GM19372 (cell line): Measurements from ENCODE around the gene ZNF212.

ENCODE experiments used
- ATAC-seq: cut with Tn5 transposase; IDR thresholded peaks from one replicate; pipeline ENCODE4 v1.9.1; 2021; ENCODE audit warnings: mild to moderate bottlenecking, low read depth, moderate library complexity; ENCODE audit not compliant: unreplicated experiment

Gene ZNF212

DNA sequence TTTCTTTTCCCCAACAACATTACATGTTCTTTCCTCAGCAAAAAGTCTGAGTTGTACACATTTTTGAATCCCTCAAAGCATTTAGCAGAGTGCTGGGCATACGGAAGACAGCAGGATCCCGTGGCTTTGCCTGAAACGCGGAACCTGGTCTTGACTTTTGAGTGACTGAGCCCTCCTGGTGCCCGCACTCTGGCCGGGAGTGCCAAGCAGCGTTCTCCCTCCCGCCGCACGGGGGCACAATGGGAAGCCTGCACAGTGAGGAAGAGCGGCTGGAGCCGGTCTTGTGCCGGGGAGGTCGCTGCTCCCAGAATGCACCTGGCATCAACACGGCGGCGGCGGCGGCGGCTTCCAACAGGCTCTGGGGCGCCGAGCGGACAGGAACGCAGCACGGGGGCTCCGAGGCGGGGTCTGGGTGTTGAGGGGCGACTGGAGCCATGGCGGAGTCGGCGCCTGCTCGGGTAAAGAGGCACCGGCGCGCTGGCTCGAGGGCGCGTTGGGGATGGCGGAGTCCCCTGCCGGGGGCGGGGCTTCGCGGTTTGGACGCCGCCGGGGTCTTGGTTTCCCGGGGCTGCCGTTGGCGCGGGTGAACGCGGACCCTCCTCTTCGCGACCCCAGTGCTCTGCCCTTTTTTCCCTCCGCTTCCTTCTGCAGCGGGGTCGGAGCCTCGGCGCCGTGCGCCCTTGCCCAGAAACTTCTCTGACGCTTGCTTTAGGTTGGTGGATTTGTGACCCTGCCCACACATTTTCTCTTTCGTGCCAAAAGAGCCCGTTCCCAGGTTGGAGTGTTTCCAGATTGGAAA is at the start of gene ZNF212:
TSS of gene ZNF212 (plus strand) at position 307 of the 799 bp plus-strand sequence. CDS start at position 435, 128 bp downstream.
- ATAC-seq, result peak; percentile 98

GRCh38 chr7:149191851-149192250 is 47.6 kb upstream of the ZNF212 start:
- ATAC-seq, result no peak

- ATAC-seq, result no peak
Observed at GRCh38 chr7:149194799-149195179, 44.7 kb upstream of the ZNF212 start.

DNA sequence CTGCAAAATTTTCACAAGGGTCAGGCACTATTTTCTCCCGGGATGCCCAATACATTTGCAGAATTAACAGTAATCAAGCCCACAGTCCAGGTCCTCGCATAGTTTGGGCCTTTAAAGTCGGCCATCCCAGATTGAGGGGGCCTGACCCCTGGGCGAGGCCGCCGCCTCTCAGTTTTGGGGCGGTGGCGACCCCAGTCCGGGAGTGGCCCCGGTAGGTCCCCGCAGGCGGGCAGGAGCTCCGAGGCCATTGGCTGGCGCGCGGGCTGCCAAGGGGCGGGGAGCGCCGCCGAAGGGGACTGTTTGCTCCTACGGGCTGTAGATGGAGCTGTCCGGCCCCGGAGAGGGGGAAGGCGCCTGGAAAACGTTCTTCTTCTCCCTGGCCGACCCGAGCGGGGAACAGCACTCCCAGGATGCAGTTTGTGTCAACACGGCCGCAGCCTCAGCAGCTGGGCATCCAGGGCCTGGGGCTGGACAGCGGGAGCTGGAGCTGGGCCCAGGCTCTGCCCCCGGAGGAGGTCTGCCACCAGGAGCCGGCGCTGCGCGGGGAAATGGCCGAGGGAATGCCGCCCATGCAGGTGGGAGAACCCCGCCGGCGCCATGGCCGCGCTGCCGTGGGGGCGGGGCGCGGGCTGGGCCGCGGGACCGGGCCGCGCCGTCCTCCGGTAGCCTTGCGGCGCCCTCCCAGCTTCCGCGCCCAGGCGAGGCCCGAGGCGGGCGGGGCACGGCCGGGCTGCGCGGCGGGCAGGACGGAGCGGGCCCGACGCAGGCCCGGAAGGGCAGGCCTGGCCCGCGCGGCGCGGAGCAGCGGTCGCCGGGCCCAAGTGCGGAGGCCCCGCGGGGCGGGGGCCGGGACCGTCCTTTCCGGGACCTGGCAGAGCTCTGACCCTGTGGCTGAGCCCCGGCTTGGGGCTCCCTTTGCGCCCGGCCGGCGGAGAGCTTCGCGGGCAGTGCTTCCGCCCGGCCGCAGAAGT is 44.0 kb upstream of the ZNF212 start, which contains the start of gene ZNF282:
TSS of gene ZNF282 (plus strand) at position 367 of the 971 bp plus-strand sequence. CDS start at position 411, 44 bp downstream.
- ATAC-seq, result peak; percentile 81

DNA sequence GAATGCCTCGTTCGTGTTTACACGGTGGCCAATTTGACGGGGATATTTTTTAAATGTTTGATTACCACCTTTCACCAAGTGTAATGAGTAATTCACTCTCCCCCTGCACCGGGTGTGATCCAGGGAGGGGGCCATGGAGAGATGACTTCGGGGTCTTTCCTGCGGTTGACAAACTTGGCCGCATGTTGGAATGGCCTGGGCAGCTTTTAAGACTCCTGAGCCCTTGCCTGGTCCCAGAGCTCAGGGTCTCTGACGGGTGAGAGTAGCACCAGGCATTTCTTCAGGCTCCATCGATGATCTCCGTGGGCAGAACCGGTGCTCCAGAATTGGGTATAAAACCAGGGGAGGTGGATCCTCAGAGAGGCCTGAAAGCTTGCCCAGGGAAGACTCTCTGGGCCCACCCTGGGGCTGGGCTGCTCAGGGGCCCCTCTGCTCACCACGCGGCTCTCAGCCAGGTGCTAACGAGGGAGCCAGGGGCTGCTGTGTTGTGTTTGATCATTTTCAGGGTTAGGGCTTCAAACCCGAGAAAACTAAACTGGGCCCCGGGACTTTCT is 43.2 kb upstream of the ZNF212 start:
- no peak for ATAC-seq

- no peak for ATAC-seq
Observed at GRCh38 chr7:149196705-149197171, 42.7 kb upstream of the ZNF212 start.

DNA sequence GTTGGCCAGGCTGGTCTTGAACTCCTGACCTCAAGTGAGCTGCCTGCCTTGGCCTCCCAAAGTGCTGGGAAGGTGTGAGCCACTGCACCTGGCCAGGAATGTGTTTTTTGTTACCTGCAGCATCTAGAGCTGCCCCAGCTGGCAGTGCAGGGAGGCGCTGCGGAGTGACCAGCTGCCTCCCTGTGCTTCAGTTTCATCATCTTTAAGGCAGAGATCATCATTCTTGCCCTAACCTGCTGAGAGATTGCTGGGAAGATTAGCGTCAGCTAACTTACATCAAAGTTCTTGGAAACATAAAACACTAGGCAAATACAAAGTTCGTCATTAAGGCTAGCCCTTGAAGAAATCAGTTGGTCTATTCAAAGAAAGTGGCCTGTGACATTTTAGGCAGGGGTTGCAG is 41.8 kb upstream of the ZNF212 start:
- no peak for ATAC-seq

DNA sequence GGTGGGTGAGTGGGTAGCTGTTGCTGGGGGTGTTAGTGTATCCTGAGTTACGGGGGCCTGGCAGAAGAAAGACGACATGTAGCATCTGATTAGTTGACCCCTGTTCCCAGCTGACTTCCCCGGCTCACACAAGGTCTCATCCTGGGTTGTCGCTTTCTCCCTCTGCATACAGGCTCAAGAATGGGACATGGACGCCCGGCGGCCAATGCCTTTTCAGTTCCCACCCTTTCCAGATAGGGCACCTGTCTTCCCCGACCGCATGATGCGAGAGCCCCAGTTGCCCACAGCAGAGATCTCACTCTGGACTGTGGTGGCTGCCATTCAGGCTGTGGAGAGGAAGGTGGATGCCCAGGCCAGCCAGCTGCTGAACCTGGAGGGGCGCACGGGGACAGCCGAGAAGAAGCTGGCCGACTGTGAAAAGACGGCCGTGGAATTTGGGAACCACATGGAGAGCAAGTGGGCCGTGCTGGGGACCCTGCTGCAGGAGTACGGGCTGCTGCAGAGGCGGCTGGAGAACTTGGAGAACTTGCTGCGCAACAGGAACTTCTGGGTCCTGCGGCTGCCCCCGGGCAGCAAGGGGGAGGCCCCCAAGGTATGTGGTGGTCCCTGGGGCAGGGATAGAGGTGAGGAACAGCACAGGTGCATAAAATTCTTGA is 41.2 kb upstream of the ZNF212 start:
- no peak for ATAC-seq

DNA sequence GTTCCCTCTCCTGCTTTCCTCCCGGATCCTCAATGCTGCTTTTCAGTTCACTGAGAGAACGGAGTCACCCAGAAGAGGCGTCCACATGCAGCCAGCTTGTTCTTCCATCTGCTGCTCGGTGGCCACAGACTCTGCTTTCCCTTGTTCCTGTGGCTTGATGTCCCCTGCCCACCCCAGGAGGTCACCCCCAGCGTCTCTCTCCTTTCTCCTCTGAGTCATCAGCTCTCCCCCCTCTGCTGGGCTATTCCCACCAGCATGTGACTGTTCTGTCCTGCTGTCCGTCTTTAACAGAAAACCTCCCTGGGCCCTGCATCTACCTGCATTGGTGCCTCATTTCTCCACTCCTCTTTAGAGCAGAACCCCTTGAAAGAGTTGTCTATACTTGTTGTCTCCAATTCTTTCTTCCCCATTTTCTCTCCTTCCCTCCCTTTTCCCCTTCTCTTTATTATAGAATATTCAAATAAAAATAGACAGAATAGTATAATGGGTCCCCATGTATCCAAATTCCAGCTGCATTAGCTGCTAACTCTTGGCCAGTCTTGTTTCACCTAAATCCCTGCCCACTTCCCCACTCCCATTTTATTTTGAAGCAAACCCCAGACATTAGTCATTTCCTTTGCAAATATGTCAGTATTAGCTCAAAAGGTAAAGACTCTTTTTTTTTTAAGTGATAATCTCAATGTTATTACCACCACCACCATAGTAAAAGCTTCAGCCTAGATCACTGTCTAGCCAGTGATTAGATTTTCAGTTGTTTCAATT is 40.0 kb upstream of the ZNF212 start:
- no peak for ATAC-seq

DNA sequence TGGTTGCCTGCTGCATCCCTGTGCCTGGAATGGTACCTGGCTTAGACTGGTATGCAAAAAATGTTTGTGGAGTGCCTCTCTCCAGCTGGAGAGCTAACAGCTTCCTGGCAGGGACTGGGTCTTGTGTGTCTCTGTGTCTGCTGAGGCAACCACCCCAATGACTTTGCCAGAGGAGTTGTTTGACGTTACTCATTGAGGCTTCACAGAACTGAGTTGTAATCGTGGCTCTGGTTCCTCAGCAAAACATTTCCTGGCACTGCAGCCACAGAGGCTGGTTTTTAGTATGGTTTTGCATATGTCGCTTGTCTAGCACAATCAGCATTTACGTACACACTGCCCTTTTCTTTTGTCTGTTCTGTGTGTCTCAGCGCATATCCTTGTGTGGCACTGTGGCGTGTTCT is 36.6 kb upstream of the ZNF212 start:
- no peak for ATAC-seq

DNA sequence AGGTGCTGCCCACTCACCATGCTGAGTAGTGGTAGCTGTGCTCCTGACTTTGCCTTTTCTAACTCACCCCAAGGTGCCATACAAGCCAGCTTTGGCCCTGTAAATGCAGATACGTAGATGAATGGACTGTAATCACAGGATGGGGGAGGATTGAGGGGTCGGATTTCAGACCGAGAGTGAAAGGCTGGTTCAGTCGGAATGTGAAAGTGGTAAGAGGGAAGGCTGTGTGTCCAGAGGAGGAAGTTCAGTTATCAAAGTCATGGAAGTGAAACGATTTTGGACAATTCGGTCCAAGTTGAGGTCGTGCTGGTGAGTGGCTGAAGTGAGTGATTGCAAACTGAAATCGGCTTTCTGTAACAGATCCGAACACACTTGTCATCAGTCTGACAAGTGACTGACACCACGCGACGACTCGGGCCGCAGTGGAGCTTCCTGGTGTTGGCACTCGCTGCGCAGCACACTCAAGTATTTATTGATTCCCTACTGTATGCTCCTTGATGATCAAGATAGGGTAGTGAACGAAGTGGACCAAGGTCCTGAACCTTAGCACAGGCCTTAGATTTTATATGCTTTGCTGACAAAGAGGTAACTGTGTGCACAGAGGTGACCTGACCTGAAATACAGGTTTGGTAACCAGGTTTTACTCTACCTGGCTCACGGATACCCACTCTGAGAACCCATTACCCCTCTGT is 33.6 kb upstream of the ZNF212 start:
- no peak for ATAC-seq

DNA sequence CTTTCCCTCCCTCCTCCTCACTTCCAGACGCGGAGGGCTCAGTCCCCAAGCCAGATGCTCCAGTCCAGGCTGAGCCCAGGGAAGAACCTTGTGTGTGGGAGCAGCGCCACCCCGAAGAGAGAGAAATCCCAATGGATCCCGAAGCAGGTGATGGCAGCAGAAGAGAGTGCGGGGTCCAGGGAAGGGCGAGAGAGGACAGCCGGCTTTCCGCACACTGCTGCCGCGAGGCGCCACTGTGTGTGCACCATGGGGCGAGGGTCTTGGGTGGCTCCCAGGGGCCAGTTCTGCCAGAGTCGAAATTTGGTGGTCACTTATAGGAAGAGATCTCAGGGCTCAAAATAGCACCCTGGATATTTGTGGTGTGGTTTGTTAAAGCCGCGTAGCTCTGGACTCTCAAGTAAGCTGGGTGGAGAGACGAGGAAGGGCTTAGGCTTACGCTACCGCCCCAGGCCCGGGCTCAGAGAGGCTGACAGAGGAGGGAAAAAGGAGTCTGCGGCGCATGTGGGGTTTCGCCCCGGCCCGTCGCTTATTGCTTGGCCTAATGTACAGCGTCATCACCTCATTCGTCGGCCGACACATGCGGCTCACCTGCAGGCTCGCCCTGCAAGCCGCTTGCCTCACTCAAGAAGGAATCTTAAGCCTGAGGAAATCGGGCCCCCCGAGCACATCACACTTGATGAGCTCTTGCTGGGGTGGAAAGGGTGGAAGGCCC is 32.0 kb upstream of the ZNF212 start:
- ATAC-seq, result no peak

DNA sequence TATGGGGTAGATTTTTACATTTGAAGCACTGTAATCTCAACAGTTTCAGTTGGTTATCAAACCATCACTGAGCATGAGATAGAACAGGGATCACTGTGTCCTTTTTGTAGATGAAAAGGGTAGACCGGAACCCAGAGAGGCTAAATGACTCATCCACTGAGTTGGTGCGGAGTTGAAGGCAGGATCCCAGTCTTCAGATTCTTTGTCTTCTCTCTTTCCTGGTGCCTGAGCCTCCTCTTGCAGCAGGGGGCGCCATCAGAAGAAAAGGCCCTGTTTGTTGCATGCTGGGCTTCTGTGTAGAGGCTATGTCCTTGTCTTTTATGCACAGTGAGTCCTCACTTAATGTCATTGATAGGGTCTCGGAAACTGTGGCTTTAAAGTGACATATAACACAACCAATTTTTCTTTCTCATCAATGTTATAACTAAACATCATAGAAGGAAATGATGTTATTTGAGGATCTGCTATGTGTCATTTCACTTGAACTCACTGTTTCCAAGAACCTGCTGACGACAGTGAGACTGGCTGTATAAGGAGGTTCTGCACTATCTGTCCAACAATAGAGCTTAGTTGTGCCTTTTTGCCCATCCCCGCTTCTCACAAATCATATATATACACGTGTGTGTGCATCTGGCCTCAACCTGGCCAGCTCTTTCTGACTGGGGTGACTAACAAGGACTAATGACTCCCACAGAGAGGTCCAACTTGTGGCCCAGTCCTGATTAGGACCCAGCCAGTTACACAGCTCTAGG is 29.8 kb upstream of the ZNF212 start:
- no peak for ATAC-seq

- no peak for ATAC-seq
Observed at GRCh38 chr7:149210551-149210950, 28.9 kb upstream of the ZNF212 start.

DNA sequence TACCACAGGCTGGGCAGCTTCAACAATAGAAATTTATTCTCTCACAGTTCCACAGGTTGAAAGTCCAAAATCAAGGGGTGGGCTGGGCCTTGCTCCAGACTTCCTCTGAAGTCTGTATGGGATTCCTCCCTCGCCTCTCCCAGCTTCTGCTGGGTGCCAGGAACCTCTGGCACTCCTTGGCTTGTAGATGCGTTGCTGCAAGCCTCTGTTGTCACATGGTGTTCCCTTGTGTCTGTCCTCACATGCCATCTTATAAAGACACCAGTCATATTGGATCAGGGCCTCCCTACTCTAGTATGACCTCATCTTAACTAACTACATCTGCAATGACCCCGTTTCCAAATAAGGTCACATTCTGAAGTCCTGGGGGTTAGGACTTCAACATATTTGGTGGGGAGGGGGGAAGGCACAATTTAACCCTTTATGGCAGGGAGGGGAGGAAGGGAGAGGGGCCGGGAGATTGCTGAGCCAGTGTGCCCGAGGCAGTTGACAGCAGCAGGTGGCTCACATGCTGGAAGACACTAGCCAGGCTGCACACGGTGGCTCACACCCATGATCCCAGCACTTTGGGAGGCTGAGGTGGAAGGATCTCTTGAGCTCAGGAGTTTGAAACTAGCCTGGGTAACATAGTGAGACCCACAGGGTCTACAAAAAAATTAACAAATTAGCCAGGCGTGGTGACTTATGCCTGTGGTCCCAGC is 25.3 kb upstream of the ZNF212 start:
- ATAC-seq, result no peak

GRCh38 chr7:149216402-149216801 is 23.0 kb upstream of the ZNF212 start:
- ATAC-seq, result no peak

DNA sequence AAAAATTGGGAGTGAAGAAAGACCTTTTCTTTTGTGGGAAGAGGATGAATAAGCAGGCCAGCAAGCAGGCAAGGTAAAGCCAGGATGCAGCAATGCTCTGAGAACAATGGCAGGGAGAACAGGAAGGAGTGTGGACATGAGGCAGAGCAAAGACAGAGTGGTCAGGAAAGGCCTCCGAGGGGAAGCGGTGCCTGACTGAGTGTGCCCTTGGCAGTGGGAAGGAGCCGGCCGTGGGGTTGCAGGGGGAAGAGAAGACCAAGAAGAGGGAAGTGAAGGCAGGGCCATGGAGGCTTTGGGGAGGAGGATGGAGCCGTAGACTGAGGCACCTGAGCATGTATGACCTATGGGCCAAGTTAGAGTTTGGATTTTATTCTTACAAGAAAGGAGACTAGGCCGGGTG is 21.9 kb upstream of the ZNF212 start:
- no peak for ATAC-seq
